ENCODE data around the gene PEX12. TPM values are rescaled to one million over a fixed set of nuclear protein-coding genes. Genes with fewer than 3 reads are reported as not detected.

The PEX12 gene
- total and polyA plus RNA-seq, 9 of the 15 experiments (the other 6 are each of a cell fraction or from before 2014, with no cell fraction given), result 4.0 to 12.4 (median 6.4) TPM

DNA sequence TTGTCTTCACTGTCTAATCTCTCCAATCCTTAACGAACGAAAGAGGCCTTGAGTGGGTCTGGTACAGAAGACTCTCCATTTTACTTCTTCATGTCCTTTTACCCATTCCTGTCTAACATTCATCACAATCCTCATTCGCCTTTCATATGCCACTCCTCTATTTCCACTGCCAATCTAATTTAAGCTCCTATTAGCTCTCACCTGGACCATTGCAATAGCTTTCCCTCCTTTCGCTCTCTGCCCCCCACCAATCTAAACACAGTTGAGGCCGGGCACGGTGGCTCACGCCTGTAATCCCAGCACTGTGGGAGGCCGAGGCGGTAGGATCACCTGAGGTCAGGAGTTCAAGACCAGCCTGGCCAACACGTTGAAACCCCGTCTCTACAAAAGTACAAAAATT, 11.4 kb downstream of the PEX12 start (continued):
- TF ChIP-seq, protein P1, sequence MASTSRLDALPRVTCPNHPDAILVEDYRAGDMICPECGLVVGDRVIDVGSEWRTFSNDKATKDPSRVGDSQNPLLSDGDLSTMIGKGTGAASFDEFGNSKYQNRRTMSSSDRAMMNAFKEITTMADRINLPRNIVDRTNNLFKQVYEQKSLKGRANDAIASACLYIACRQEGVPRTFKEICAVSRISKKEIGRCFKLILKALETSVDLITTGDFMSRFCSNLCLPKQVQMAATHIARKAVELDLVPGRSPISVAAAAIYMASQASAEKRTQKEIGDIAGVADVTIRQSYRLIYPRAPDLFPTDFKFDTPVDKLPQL (IDR thresholded peaks at IDR 0.05; ENCODE audit: extremely low read depth, insufficient read length), result no peak
- TF ChIP-seq LCOR (CRISPR knock-in tag; IDR thresholded peaks at IDR 0.05) (no peak), SIN3A (IDR thresholded peaks at IDR 0.05; ENCODE audit: borderline replicate concordance in 2 of 2, control insufficient read depth in 1 of 2, low read depth in 2 of 2, low read length in 2 of 2) (no peak), NELFE (IDR thresholded peaks at IDR 0.05; ENCODE audit: insufficient read depth, insufficient read length) (no peak), ETV6 (IDR thresholded peaks at IDR 0.05; ENCODE audit: borderline replicate concordance in 1 of 2, low read depth in 2 of 2, low read length in 1 of 2) (no peak), ETV6 (CRISPR knock-in tag; IDR thresholded peaks at IDR 0.05; ENCODE audit: borderline replicate concordance) (no peak), ZNF146 (CRISPR knock-in tag; IDR thresholded peaks at IDR 0.05; ENCODE audit: unreplicated experiment) (no peak), ZFPM2 (CRISPR knock-in tag; IDR thresholded peaks at IDR 0.05) (no peak), ARHGAP35 (IDR thresholded peaks at IDR 0.05; ENCODE audit: partially characterized antibody) (peak; percentile 6), RHOXF2B (CRISPR knock-in tag; conservative IDR thresholded peaks at IDR 0.05) (no peak), SMC3 (conservative IDR thresholded peaks at IDR 0.05; ENCODE audit: insufficient read depth, low read depth, low read length) (no peak), BRCA1 (IDR thresholded peaks at IDR 0.05) (no peak), BRCA1 (CRISPR knock-in tag; IDR thresholded peaks at IDR 0.05) (no peak), NONO (IDR thresholded peaks at IDR 0.05; ENCODE audit: low read depth in 2 of 2, low read length in 1 of 2) (no peak), ZNF561 (CRISPR knock-in tag; conservative IDR thresholded peaks at IDR 0.05) (no peak), POLR2AphosphoS2 (IDR thresholded peaks at IDR 0.05; ENCODE audit: low read length) (no peak)
- TF ChIP-seq, protein P2, sequence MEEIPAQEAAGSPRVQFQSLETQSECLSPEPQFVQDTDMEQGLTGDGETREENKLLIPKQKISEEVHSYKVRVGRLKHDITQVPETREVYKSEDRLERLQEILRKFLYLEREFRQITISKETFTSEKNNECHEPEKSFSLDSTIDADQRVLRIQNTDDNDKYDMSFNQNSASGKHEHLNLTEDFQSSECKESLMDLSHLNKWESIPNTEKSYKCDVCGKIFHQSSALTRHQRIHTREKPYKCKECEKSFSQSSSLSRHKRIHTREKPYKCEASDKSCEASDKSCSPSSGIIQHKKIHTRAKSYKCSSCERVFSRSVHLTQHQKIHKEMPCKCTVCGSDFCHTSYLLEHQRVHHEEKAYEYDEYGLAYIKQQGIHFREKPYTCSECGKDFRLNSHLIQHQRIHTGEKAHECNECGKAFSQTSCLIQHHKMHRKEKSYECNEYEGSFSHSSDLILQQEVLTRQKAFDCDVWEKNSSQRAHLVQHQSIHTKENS (CRISPR knock-in tag; IDR thresholded peaks at IDR 0.05), result no peak
- TF ChIP-seq, protein P3, sequence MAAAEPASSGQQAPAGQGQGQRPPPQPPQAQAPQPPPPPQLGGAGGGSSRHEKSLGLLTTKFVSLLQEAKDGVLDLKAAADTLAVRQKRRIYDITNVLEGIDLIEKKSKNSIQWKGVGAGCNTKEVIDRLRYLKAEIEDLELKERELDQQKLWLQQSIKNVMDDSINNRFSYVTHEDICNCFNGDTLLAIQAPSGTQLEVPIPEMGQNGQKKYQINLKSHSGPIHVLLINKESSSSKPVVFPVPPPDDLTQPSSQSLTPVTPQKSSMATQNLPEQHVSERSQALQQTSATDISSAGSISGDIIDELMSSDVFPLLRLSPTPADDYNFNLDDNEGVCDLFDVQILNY (CRISPR knock-in tag; IDR thresholded peaks at IDR 0.05), result no peak
- TF ChIP-seq, protein P4, sequence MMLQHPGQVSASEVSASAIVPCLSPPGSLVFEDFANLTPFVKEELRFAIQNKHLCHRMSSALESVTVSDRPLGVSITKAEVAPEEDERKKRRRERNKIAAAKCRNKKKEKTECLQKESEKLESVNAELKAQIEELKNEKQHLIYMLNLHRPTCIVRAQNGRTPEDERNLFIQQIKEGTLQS (IDR thresholded peaks at IDR 0.05), result no peak
- TF ChIP-seq, protein P4 (CRISPR knock-in tag; conservative IDR thresholded peaks at IDR 0.05), result 0 out of 2 replicates have a peak, but pooled peaks have one; percentile 32
- TF ChIP-seq, protein P5, sequence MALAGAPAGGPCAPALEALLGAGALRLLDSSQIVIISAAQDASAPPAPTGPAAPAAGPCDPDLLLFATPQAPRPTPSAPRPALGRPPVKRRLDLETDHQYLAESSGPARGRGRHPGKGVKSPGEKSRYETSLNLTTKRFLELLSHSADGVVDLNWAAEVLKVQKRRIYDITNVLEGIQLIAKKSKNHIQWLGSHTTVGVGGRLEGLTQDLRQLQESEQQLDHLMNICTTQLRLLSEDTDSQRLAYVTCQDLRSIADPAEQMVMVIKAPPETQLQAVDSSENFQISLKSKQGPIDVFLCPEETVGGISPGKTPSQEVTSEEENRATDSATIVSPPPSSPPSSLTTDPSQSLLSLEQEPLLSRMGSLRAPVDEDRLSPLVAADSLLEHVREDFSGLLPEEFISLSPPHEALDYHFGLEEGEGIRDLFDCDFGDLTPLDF (CRISPR knock-in tag; IDR thresholded peaks at IDR 0.05), result no peak
- TF ChIP-seq, protein P6, sequence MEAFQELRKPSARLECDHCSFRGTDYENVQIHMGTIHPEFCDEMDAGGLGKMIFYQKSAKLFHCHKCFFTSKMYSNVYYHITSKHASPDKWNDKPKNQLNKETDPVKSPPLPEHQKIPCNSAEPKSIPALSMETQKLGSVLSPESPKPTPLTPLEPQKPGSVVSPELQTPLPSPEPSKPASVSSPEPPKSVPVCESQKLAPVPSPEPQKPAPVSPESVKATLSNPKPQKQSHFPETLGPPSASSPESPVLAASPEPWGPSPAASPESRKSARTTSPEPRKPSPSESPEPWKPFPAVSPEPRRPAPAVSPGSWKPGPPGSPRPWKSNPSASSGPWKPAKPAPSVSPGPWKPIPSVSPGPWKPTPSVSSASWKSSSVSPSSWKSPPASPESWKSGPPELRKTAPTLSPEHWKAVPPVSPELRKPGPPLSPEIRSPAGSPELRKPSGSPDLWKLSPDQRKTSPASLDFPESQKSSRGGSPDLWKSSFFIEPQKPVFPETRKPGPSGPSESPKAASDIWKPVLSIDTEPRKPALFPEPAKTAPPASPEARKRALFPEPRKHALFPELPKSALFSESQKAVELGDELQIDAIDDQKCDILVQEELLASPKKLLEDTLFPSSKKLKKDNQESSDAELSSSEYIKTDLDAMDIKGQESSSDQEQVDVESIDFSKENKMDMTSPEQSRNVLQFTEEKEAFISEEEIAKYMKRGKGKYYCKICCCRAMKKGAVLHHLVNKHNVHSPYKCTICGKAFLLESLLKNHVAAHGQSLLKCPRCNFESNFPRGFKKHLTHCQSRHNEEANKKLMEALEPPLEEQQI (IDR thresholded peaks at IDR 0.05), result no peak

All from K562 (cell line).